Measurements from ENCODE around the gene SLC35A2. TPM values are rescaled to one million over a fixed set of nuclear protein-coding genes. Genes with fewer than 3 reads are reported as not detected.

The SLC35A2 gene
- total RNA-seq, 1 donor from 2014 or later: 40.9 TPM

GRCh38 chrX:48923771-48924170 lies 12.3 kb upstream of the SLC35A2 start:
- H3K27me3 ChIP-seq (ENCODE audit: control insufficient read depth, insufficient read depth, low read length): no peaks in the 10 kb centered on the region
- no peak for TF ChIP-seq CTCF (IDR thresholded peaks at IDR 0.05; ENCODE audit: insufficient read depth, low read length, poor library complexity, severe bottlenecking)
- no peak for DNase-seq (ENCODE audit: low read depth)
- H3K36me3 ChIP-seq (ENCODE audit: control insufficient read depth, insufficient read depth, low read length): no peaks in the 10 kb centered on the region
- H3K4me3 ChIP-seq (ENCODE audit: low read depth, low read length): no peak overlapping the region

GRCh38 chrX:48920718-48921104 lies 9.3 kb upstream of the SLC35A2 start:
- no peaks in the 10 kb centered on the region for H3K36me3 ChIP-seq (ENCODE audit: control insufficient read depth, insufficient read depth, low read length)
- DNase-seq (ENCODE audit: low read depth): no peak
- H3K27me3 ChIP-seq (ENCODE audit: control insufficient read depth, insufficient read depth, low read length): no peaks in the 10 kb centered on the region
- no peak overlapping the region for H3K4me3 ChIP-seq (ENCODE audit: low read depth, low read length)
- TF ChIP-seq CTCF (IDR thresholded peaks at IDR 0.05; ENCODE audit: insufficient read depth, low read length, poor library complexity, severe bottlenecking): no peak

- TF ChIP-seq CTCF (IDR thresholded peaks at IDR 0.05; ENCODE audit: insufficient read depth, low read length, poor library complexity, severe bottlenecking): no peak
- Histone ChIP-seq H3K4me3 (ENCODE audit: low read depth, low read length) (no peak overlapping the region), H3K36me3 (ENCODE audit: control insufficient read depth, insufficient read depth, low read length) (no peaks in the 10 kb centered on the region), H3K27me3 (ENCODE audit: control insufficient read depth, insufficient read depth, low read length) (no peaks in the 10 kb centered on the region)
- no peak for DNase-seq (ENCODE audit: low read depth)
Observed at GRCh38 chrX:48919947-48920717, 8.7 kb upstream of the SLC35A2 start.

- Histone ChIP-seq H3K27me3 (ENCODE audit: control insufficient read depth, insufficient read depth, low read length) (no peaks in the 10 kb centered on the region), H3K36me3 (ENCODE audit: control insufficient read depth, insufficient read depth, low read length) (no peaks in the 10 kb centered on the region), H3K4me3 (ENCODE audit: low read depth, low read length) (peak overlapping the region; percentile 5)
- no peak for TF ChIP-seq CTCF (IDR thresholded peaks at IDR 0.05; ENCODE audit: insufficient read depth, low read length, poor library complexity, severe bottlenecking)
- no peak for DNase-seq (ENCODE audit: low read depth)
Observed at GRCh38 chrX:48919360-48919841, 8.0 kb upstream of the SLC35A2 start.

GRCh38 chrX:48918643-48919340 lies 7.3 kb upstream of the SLC35A2 start, which contains the start of gene PIM2:
PIM2 (minus strand) TSS chrX:48919024; CDS start chrX:48918834, 190 bp downstream.
- Histone ChIP-seq H3K36me3 (ENCODE audit: control insufficient read depth, insufficient read depth, low read length) (no peaks in the 10 kb centered on the region), H3K27me3 (ENCODE audit: control insufficient read depth, insufficient read depth, low read length) (no peaks in the 10 kb centered on the region), H3K4me3 (ENCODE audit: low read depth, low read length) (peak within 1 kb of the TSS; percentile 69)
- no peak for TF ChIP-seq CTCF (IDR thresholded peaks at IDR 0.05; ENCODE audit: insufficient read depth, low read length, poor library complexity, severe bottlenecking)
- peak; percentile 69 for DNase-seq (ENCODE audit: low read depth)
